Lung (tissue), 12 donors: ENCODE results near the gene EHD4. TPM values are rescaled to one million over a fixed set of nuclear protein-coding genes. Genes with fewer than 3 reads are reported as not detected.
A peak's percentile ranks its signal among the peaks of the same experiment; 100 is the strongest.

Source experiments
- ATAC-seq: fragments of 200-7000 bp; cut with Tn5 transposase; one replicate; pipeline ENCODE4 v1.9.1; 2020; ENCODE audit warnings: moderate number of reproducible peaks; ENCODE audit not compliant: insufficient read depth, low FRiP score
- DNase-seq, 3 donors: peaks; one replicate each; pipeline ENCODE4 v3.0.0-alpha.2; 2013 to 2017
- H3K27ac ChIP-seq, 2 donors: one replicate each; pipeline ENCODE4 v1.5.1; 2013; ENCODE audit warnings: mild to moderate bottlenecking in 2 of 2, moderate library complexity in 2 of 2, control low read depth in 1 of 2, inconsistent platforms in 1 of 2, low read depth in 1 of 2, low read length in 1 of 2
- H3K27me3 ChIP-seq, 3 donors: one replicate each; pipeline ENCODE4 v1.5.1; 2013; ENCODE audit warnings: low read length in 2 of 3; ENCODE audit not compliant: control insufficient read depth in 3 of 3, insufficient read depth in 3 of 3
- H3K36me3 ChIP-seq, 4 donors: one replicate each; pipeline ENCODE4 v1.5.1; 2013; ENCODE audit warnings: low read length in 4 of 4, mild to moderate bottlenecking in 1 of 4, moderate library complexity in 1 of 4; ENCODE audit not compliant: control insufficient read depth in 4 of 4, insufficient read depth in 4 of 4
- H3K4me1 ChIP-seq, 5 donors: one replicate each; pipeline ENCODE4 v1.5.1; 2013; ENCODE audit warnings: low read length in 5 of 5, mild to moderate bottlenecking in 2 of 5, moderate library complexity in 1 of 5; ENCODE audit not compliant: control insufficient read depth in 5 of 5, insufficient read depth in 5 of 5
- H3K4me3 ChIP-seq: one replicate; pipeline ENCODE4 v1.5.1; 2013; ENCODE audit warnings: mild to moderate bottlenecking, control low read depth, moderate library complexity
- H3K9ac ChIP-seq, 2 donors: one replicate each; pipeline ENCODE4 v1.5.1; 2013; ENCODE audit warnings: low read length in 2 of 2, control low read depth in 1 of 2; ENCODE audit not compliant: insufficient read depth in 1 of 2
- H3K9me3 ChIP-seq, 4 donors: one replicate each; pipeline ENCODE4 v1.5.1; 2013; ENCODE audit warnings: low read length in 3 of 4, mild to moderate bottlenecking in 1 of 4, moderate library complexity in 1 of 4; ENCODE audit not compliant: control insufficient read depth in 4 of 4, insufficient read depth in 3 of 4
- WGBS, 2 donors: extraction: QIAGEN DNeasy Blood & Tissue Kit; methylation state at CpG; one replicate each; pipeline ENCODE4 v1.1.7; 2013; 5-methylcytosine and 5-hydroxymethylcytosine counted together
- polyA plus RNA-seq, 2 donors: library from polyadenylated mRNA; stranded (reverse); fragments of 200-250 nt; gene quantifications; one replicate each; pipeline ENCODE4 v1.2.1, GENCODE V29; 2013
- total RNA-seq, 2 donors: library from RNA; depleted of rRNA in 1 of 2; stranded (reverse); fragments of >200 nt in 1 of 2; gene quantifications; one replicate each; pipeline ENCODE4 v1.2.1, GENCODE V29; 2014 to 2021
- TF ChIP-seq, protein P1 (sequence below): IDR thresholded peaks from 2 replicates; pipeline ENCODE4 v1.5.1; 2012; ENCODE audit warnings: mild to moderate bottlenecking; ENCODE audit errors: control extremely low read depth, extremely low read depth
- donor health status: control.
- donor health status: control.
- donor health status: Bipolar disorder and iron deficiency.
- donor health status: healthy.
- donor health status: DM: yes; HTN: yes; CAD: no.

EHD4 gene
- total and polyA plus RNA-seq, 4 donors = 16.4 to 36.3 (median 25.9) TPM

DNA sequence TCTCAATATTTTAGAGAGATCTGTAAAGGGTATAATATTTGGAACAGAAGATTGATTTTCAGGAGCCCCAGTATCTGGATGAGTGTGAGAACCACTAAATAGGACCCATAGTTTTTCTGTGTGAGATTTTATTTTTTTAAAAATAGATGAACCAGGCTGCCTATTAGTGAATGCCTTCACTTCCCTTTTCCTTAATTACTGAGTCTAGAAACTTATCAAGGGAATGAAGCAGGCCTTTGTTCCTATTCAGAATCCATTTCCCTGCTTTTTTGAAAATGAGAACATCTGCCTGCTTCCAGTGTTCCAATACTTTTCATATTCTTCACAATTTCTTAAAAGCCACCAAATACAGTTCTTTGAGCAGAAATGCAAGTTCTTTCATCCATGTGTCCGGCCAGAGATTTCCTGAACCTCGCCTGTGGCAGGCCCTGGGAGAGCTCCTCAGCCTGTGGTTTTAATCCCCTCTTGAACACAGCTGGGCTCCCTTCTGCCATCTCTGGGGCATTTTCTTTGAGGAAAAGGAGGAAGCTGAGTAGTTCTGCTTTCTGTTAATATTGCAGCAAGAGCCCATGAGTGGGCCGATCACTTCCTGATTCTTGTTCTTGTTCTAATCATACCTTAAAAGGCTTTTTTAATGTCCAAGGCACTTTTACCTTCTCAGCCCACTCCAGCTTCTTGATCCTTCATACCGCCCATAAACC, 4.7 kb downstream of the EHD4 start:
- peaks cover 0 to 4% (median 0%) of the 10 kb centered on the region in 4 donors for H3K36me3 ChIP-seq
- ATAC-seq (no peak), DNase-seq (peak in 1 of 3 donors; percentile 39)
- no peak overlapping the region for H3K4me3 ChIP-seq
- no peaks in the 10 kb centered on the region for H3K9me3 ChIP-seq
- peaks cover 0 to 26% (median 11%) of the 10 kb centered on the region in 5 donors for H3K4me1 ChIP-seq
- 15 to 32% methylated on average over 4 of the region's 4 CpGs for WGBS, 2 donors
- TF ChIP-seq, protein P1, sequence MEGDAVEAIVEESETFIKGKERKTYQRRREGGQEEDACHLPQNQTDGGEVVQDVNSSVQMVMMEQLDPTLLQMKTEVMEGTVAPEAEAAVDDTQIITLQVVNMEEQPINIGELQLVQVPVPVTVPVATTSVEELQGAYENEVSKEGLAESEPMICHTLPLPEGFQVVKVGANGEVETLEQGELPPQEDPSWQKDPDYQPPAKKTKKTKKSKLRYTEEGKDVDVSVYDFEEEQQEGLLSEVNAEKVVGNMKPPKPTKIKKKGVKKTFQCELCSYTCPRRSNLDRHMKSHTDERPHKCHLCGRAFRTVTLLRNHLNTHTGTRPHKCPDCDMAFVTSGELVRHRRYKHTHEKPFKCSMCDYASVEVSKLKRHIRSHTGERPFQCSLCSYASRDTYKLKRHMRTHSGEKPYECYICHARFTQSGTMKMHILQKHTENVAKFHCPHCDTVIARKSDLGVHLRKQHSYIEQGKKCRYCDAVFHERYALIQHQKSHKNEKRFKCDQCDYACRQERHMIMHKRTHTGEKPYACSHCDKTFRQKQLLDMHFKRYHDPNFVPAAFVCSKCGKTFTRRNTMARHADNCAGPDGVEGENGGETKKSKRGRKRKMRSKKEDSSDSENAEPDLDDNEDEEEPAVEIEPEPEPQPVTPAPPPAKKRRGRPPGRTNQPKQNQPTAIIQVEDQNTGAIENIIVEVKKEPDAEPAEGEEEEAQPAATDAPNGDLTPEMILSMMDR = no peak
- H3K9ac ChIP-seq = no peak overlapping the region
- no peaks in the 10 kb centered on the region for H3K27me3 ChIP-seq
- peak overlapping the region; percentile 60 to 63 for H3K27ac ChIP-seq

DNA sequence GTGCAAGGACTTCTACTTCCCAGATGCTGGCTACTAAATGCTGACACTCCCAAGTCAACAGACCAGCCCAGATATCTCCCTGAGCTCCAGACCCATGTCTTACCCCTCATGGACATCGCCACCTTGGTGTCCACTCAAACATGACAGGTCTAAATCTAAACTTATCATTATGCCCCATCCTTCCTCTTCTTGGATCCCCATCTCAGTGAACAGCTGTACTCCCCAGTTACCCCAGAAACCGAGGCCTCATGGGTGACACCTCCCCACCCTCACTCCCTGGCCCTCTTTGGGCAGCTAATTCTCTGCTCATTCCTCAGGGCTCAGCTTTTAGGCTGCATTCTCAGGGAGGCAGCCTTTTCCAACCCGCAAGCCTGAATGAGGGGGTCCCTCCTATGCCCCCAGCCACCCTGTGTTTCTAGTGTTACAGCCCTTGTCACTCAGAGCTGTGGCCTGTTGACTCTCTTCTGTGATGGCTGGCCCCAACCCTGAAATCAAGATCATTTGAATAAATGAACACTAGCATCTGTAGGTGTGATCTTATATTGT, 5.4 kb downstream of the EHD4 start:
- no peaks in the 10 kb centered on the region for H3K27me3 ChIP-seq
- WGBS, 2 donors = 70 to 89% methylated on average over 3 of the region's 3 CpGs
- H3K27ac ChIP-seq = peak overlapping the region; percentile 33 to 58
- H3K4me1 ChIP-seq = peaks cover 0 to 26% (median 9%) of the 10 kb centered on the region in 5 donors
- TF ChIP-seq, protein P1 = no peak
- peaks cover 0 to 4% (median 0%) of the 10 kb centered on the region in 4 donors for H3K36me3 ChIP-seq
- ATAC-seq = no peak
- DNase-seq = no peak
- H3K9ac ChIP-seq = no peak overlapping the region
- H3K9me3 ChIP-seq = no peaks in the 10 kb centered on the region
- H3K4me3 ChIP-seq = no peak overlapping the region

DNA sequence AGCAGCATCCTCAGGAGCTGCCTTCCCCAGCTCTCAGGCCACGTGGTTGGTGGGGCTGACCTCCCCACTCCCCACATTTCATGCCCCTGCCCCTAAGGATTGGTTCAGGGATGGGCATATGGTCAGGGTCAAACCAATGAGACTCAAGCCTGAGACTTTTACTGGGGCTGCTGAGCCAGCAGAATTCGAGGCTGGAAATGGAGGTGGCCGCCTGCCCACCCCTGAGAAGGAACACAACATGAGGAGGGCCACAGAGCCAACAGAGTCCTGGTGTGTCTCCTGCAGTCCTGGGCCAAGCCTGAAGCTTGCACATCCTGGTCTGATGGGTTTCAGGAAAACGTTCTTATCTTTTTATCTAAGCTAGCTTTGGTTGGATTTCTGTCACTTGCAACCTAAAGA, 5.9 kb downstream of the EHD4 start:
- ATAC-seq = no peak

More for the DNA sequence above, 5.9 kb downstream of the EHD4 start:
- H3K4me3 ChIP-seq = no peak overlapping the region
- no peaks in the 10 kb centered on the region for H3K27me3 ChIP-seq
- WGBS, 2 donors = 66 to 68% methylated on average over 4 of the region's 4 CpGs
- H3K4me1 ChIP-seq = peaks cover 0 to 26% (median 4%) of the 10 kb centered on the region in 5 donors
- peak overlapping the region; percentile 58 for H3K27ac ChIP-seq
- TF ChIP-seq, protein P1 = no peak
- no peak overlapping the region for H3K9ac ChIP-seq
- H3K36me3 ChIP-seq = peaks cover 0 to 4% (median 0%) of the 10 kb centered on the region in 4 donors
- H3K9me3 ChIP-seq = no peaks in the 10 kb centered on the region
- DNase-seq = no peak
